ENCODE data around the gene RPP21. TPM values are rescaled to one million over a fixed set of nuclear protein-coding genes. Genes with fewer than 3 reads are reported as not detected.
A peak's percentile ranks its signal among the peaks of the same experiment; 100 is the strongest.

RPP21 gene
- total and polyA plus RNA-seq, 12 donors, result 24.2 to 223 (median 59.7) TPM

DNA sequence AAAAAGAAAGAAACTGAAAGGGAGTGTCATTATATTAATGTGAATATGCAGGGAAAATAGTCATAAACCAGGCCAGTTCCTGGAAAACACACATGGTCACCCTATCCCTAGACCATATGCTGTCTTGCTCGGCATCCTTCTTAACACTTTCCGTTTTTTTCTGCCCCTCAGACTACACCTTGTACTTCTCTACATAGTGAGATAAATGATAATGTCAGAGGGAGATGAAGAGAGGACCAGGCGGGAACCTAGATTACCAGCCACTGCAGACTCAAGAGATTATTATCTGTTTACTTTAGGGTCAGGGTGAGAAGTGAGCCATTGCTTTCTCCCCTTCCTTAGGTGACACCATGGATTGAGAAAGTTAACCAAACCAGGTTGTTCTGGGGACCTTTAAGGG lies 3.7 kb upstream of the RPP21 start:
- DNase-seq, result no peak
- H3K27me3 ChIP-seq, result no peaks in the 10 kb centered on the region
- TF ChIP-seq POLR2A (IDR thresholded peaks at IDR 0.05), result no peak
- TF ChIP-seq, protein P1, sequence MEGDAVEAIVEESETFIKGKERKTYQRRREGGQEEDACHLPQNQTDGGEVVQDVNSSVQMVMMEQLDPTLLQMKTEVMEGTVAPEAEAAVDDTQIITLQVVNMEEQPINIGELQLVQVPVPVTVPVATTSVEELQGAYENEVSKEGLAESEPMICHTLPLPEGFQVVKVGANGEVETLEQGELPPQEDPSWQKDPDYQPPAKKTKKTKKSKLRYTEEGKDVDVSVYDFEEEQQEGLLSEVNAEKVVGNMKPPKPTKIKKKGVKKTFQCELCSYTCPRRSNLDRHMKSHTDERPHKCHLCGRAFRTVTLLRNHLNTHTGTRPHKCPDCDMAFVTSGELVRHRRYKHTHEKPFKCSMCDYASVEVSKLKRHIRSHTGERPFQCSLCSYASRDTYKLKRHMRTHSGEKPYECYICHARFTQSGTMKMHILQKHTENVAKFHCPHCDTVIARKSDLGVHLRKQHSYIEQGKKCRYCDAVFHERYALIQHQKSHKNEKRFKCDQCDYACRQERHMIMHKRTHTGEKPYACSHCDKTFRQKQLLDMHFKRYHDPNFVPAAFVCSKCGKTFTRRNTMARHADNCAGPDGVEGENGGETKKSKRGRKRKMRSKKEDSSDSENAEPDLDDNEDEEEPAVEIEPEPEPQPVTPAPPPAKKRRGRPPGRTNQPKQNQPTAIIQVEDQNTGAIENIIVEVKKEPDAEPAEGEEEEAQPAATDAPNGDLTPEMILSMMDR (IDR thresholded peaks at IDR 0.05), result no peak
- intact Hi-C loops (cut with DNase I), result no loop called here
- no peaks in the 10 kb centered on the region for H3K9me3 ChIP-seq (replicated peaks in 1 of 3)
- H3K27ac ChIP-seq, result no peak overlapping the region
- peaks cover 0 to 17% of the 10 kb centered on the region in 2 donors for H3K4me1 ChIP-seq (replicated peaks in 1 of 2)
- H3K36me3 ChIP-seq (replicated peaks in 1 of 2), result peaks cover 0 to 51% of the 10 kb centered on the region in 2 donors
- no peak overlapping the region for H3K4me3 ChIP-seq
- WGBS, 4 donors, result 85 to 94% (median 90%) methylated on average over 3 of the region's 3 CpGs

GRCh38 chr6:30341728-30342127 lies 3.2 kb upstream of the RPP21 start:
- intact Hi-C loops (cut with DNase I), result no loop called here
- WGBS, 4 donors, result 93 to 96% (median 96%) methylated on average over 13 to 16 of the region's 16 CpGs
- Histone ChIP-seq H3K27ac (no peak overlapping the region), H3K4me3 (no peak overlapping the region), H3K4me1 (replicated peaks in 1 of 2) (peaks cover 0 to 17% of the 10 kb centered on the region in 2 donors), H3K36me3 (replicated peaks in 1 of 2) (peaks cover 0 to 49% of the 10 kb centered on the region in 2 donors), H3K27me3 (no peaks in the 10 kb centered on the region), H3K9me3 (replicated peaks in 1 of 3) (no peaks in the 10 kb centered on the region)
- DNase-seq, result no peak
- TF ChIP-seq, protein P1 (IDR thresholded peaks at IDR 0.05), result no peak
- TF ChIP-seq POLR2A (IDR thresholded peaks at IDR 0.05), result no peak

DNA sequence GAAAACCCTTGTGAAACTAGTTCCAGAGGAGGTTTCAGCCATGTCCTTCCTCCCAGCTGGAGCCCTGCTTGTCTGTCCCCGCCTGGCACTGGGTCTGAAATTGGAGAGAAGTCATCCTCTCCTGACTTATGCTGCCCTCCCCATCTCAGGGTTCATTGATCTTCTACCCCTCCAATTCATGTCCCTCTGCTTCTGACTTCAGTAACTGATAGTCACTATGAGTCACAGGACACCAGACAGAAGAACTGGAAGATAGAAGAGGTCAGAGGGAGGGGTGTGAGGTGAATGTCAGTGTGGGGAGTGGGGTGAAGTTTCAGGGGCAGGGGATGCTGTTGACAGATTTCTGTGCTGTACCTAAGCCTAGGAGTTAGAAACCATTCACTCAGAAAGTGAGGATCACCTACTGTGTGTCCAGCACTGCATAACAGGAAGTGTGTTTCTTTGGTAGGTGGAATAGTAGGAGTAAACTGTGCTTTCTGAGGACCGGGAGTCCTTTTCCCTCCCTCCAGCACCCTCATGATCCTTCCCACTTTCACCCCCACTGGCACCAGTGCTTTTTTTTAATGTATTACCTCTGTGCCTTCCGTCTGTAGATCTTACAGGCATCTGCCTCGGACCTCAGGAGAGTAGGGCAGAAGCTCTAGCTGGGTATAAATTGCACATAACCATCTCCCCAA lies 627 bp upstream of the RPP21 start:
- Histone ChIP-seq H3K4me3 (peak overlapping the region in 1 of 4 donors; percentile 79), H3K27ac (peak overlapping the region in 4 of 5 donors; percentile 74 to 94 (median 84)), H3K27me3 (no peaks in the 10 kb centered on the region), H3K36me3 (replicated peaks in 1 of 2) (peaks cover 0 to 35% of the 10 kb centered on the region in 2 donors), H3K9me3 (replicated peaks in 1 of 3) (no peaks in the 10 kb centered on the region), H3K4me1 (replicated peaks in 1 of 2) (peaks cover 0 to 17% of the 10 kb centered on the region in 2 donors)
- peak in 5 of 7 donors; percentile 20 to 48 (median 30) for DNase-seq
- 40 to 48% (median 44%) methylated on average over 4 of the region's 4 CpGs for WGBS, 4 donors
- intact Hi-C loops (cut with DNase I), result no loop called here
- peak in 1 of 2 donors; percentile 29 for TF ChIP-seq POLR2A (IDR thresholded peaks at IDR 0.05)
- TF ChIP-seq, protein P1 (IDR thresholded peaks at IDR 0.05), result no peak

DNA sequence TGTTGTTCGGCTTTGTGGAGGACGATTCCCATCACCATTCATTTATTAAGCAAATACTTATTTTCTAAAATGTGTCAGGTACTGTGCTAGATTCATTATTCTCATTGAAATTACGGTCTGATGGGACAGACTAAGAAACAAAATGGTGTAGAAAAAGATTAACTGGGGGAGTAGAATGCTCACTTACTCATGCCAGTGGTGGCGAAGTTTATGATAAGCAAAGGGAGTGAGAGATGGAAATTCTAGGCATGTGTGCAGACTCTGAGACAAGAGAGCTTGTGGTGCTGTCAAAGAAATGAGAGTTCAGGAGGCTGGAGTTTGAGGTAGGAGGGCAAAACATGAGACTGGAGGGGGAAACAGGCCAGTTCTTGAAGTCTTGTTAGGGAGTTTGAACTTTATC lies 896 bp downstream of the RPP21 start:
- WGBS, 4 donors, result 41 to 45% (median 42%) methylated on average over 4 of the region's 4 CpGs
- intact Hi-C loops (cut with DNase I), result no loop called here
- TF ChIP-seq, protein P1 (IDR thresholded peaks at IDR 0.05), result no peak
- TF ChIP-seq POLR2A (IDR thresholded peaks at IDR 0.05), result no peak
- peaks cover 0 to 17% of the 10 kb centered on the region in 2 donors for H3K4me1 ChIP-seq (replicated peaks in 1 of 2)
- H3K4me3 ChIP-seq, result peak overlapping the region in 1 of 4 donors; percentile 79
- DNase-seq, result no peak
- H3K9me3 ChIP-seq (replicated peaks in 1 of 3), result no peaks in the 10 kb centered on the region
- no peak overlapping the region for H3K27ac ChIP-seq
- H3K36me3 ChIP-seq (replicated peaks in 1 of 2), result peaks cover 0 to 22% of the 10 kb centered on the region in 2 donors
- H3K27me3 ChIP-seq, result no peaks in the 10 kb centered on the region

All from adrenal gland (tissue), 12 donors.